Progenitor cell of endocrine pancreas (in vitro differentiated cells): Measurements from ENCODE around the gene IQCF2. TPM values are rescaled to one million over a fixed set of nuclear protein-coding genes. Genes with fewer than 3 reads are reported as not detected.
A peak's percentile ranks its signal among the peaks of the same experiment; 100 is the strongest.
"Not testable (repeated sequence)": the region's sequence is repeated elsewhere in the genome, so short reads cannot be mapped to it uniquely, and the experiment has no call there.

Source experiments
- DNase-seq: peaks from one replicate; pipeline ENCODE4 v3.0.0; 2021; ENCODE audit warnings: low spot score; ENCODE audit not compliant: unreplicated experiment
- H3K27ac Mint-ChIP-seq: 2 replicates; pipeline ENCODE4 v1.8.0; 2021; ENCODE audit warnings: mild to moderate bottlenecking, moderate library complexity, mixed read lengths
- H3K27me3 Mint-ChIP-seq: 2 replicates; pipeline ENCODE4 v1.8.0; 2021; ENCODE audit warnings: mixed read lengths
- H3K36me3 Mint-ChIP-seq: 2 replicates; pipeline ENCODE4 v1.8.0; 2022; ENCODE audit warnings: mixed read lengths; ENCODE audit not compliant: insufficient read depth
- H3K4me1 Mint-ChIP-seq: 2 replicates; pipeline ENCODE4 v1.8.0; 2021; ENCODE audit warnings: low read depth, mixed read lengths
- H3K4me3 Mint-ChIP-seq: 2 replicates; pipeline ENCODE4 v1.8.0; 2021; ENCODE audit warnings: low read depth, mild to moderate bottlenecking, moderate library complexity, mixed read lengths
- H3K9me3 Mint-ChIP-seq: 2 replicates; pipeline ENCODE4 v1.8.0; 2021; ENCODE audit warnings: low read depth, mixed read lengths
- CTCF ChIP-seq: fragments of 200-600 bp; sonication (generic); IDR thresholded peaks from one replicate; pipeline ENCODE4 v1.5.0; 2021; ENCODE audit warnings: antibody characterized with exemption, mild to moderate bottlenecking; ENCODE audit not compliant: unreplicated experiment
- total RNA-seq: library from RNA; stranded (reverse); gene quantifications from 2 replicates; pipeline ENCODE4 v1.2.1, GENCODE V29; 2021

IQCF2 gene
- total RNA-seq, 1 donor from 2014 or later: not detected

- Mint-ChIP-seq H3K4me1 (no peaks in the 10 kb centered on the region), H3K27me3 (no peaks in the 10 kb centered on the region), H3K36me3 (no peaks in the 10 kb centered on the region), H3K27ac (no peak overlapping the region), H3K4me3 (no peak overlapping the region), H3K9me3 (peaks cover 26% of the 10 kb centered on the region)
- TF ChIP-seq CTCF: no peak
- no peak for DNase-seq
Observed at GRCh38 chr3:51830836-51831385, 30.5 kb upstream of the IQCF2 start.

DNA sequence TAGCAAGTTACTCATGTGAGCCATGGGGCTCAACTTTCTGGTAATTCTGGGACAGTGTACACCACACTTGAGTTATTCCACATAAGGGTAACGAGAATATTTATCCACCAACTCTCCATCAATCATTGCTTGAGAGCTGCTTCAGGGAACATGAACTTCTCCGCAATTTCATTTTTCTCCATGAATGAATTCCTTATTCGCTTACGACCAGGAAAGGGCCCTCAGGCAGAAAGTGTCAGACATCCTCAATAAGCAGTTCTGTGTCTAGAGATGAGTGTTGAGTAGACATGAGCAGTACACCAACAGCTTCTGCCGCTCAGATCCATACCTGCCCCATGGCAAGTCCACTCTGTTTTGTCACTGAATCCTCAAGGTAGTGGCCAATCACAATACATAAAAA is 24.8 kb upstream of the IQCF2 start:
- Mint-ChIP-seq H3K27ac (no peak overlapping the region), H3K27me3 (no peaks in the 10 kb centered on the region), H3K36me3 (no peaks in the 10 kb centered on the region), H3K9me3 (peaks cover 7% of the 10 kb centered on the region), H3K4me1 (no peaks in the 10 kb centered on the region), H3K4me3 (no peak overlapping the region)
- DNase-seq: no peak
- no peak for TF ChIP-seq CTCF

DNA sequence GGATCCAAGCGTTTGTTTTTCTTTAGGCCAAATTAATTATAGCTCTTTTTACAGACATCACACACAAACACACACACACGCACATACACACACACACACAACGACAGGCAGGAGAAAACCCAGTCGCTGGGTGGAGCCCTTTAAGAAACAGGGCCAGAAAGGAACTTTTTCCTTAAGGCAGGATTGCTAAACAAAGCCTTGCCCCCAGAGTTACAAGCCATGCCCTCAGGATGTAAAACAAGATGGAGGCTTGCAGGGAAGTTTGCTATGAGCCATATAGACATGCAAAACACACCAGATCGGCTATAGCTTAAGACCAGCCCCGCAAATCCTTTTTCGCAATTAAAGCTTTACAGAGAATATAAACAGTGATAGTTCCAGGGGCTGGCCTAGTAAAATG is 16.3 kb upstream of the IQCF2 start:
- Mint-ChIP-seq H3K27ac (no peak overlapping the region), H3K4me3 (no peak overlapping the region), H3K27me3 (no peaks in the 10 kb centered on the region), H3K9me3 (peaks cover 11% of the 10 kb centered on the region), H3K36me3 (no peaks in the 10 kb centered on the region), H3K4me1 (peaks cover 10% of the 10 kb centered on the region)
- TF ChIP-seq CTCF: no peak
- no peak for DNase-seq

DNA sequence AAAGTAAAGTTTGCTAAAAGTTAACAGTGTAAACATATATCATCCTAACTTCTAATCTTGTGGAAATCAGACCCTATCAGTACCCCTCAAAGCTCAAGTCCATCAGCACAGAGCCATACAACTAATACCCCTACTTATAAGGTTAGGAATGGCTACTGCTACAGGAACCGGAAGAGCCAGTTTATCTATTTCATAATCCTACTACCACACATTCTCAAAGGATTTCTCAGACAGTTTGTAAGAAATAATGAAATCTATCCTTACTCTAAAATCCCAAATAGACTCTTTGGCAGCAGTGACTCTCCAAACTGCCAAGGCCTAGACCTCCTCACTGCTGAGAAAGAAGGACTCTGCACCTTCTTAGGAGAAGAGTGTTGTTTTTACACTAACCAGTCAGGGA is 6.0 kb upstream of the IQCF2 start:
- H3K27me3 Mint-ChIP-seq, H3K9me3 Mint-ChIP-seq, H3K27ac Mint-ChIP-seq, DNase-seq, H3K4me3 Mint-ChIP-seq, H3K36me3 Mint-ChIP-seq, H3K4me1 Mint-ChIP-seq: not testable (repeated sequence)

DNA sequence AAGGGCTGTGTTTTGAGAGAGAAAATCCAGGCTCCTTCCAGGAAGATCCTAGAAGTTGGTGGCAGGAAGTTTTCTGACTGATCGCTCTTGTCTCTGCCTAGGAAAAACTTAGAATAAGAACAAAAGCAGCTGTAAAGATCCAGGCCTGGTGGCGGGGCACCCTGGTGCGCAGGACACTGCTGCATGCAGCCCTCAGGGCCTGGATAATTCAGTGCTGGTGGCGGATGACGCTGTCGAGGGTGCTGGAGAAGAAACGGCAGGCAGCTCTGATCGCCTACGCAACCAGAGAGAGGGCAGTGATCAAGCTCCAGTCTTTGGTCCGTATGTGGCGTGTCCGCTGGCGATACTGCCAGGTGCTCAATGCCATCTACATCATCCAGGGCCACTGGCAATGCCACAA is 1.5 kb downstream of the IQCF2 start:
- H3K27me3 Mint-ChIP-seq: no peaks in the 10 kb centered on the region
- H3K4me3 Mint-ChIP-seq: no peak overlapping the region
- no peaks in the 10 kb centered on the region for H3K4me1 Mint-ChIP-seq
- H3K9me3 Mint-ChIP-seq: peaks cover 3% of the 10 kb centered on the region
- H3K36me3 Mint-ChIP-seq: no peaks in the 10 kb centered on the region
- DNase-seq: no peak
- TF ChIP-seq CTCF: no peak
- H3K27ac Mint-ChIP-seq: peak overlapping the region; percentile 56

DNA sequence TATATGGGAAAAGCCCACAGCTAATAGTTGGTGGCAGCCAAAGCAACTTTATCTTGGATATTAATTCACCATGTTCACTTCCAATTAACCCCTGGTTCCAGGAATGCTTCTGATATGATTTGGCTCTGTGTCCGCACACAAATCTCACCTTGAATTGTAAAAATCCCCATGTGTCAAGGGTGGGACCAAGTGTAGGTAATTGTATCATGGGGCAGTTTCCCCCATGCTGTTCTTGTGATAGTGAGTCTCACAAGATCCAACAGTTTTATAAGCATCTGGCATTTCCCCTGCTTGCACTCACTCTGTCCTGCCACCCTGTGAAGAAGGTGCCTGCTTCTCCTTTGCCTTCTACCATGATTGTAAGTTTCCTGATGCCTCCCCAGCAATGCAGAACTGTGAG is 7.5 kb downstream of the IQCF2 start:
- not testable (repeated sequence) for H3K36me3 Mint-ChIP-seq, H3K9me3 Mint-ChIP-seq, H3K4me1 Mint-ChIP-seq, DNase-seq, H3K4me3 Mint-ChIP-seq, H3K27me3 Mint-ChIP-seq, H3K27ac Mint-ChIP-seq
